Adipose tissue (tissue), 3 donors: Measurements from ENCODE around the gene ZMIZ1. TPM values are rescaled to one million over a fixed set of nuclear protein-coding genes. Genes with fewer than 3 reads are reported as not detected.
"Not testable (repeated sequence)": the region's sequence is repeated elsewhere in the genome, so short reads cannot be mapped to it uniquely, and the experiment has no call there.

Experiments
- H3K27ac ChIP-seq: one replicate; pipeline ENCODE4 v1.5.1; 2013; ENCODE audit warnings: low read depth, low read length
- WGBS, 3 donors: extraction: QIAGEN DNeasy Blood & Tissue Kit; methylation state at CpG; one replicate each; pipeline ENCODE4 v1.1.7; 2013; 5-methylcytosine and 5-hydroxymethylcytosine counted together
- polyA plus RNA-seq, 3 donors: library from polyadenylated mRNA; stranded (reverse); fragments of 200-250 nt; gene quantifications; one replicate each; pipeline ENCODE4 v1.2.3, GENCODE V29; 2013
- donor health status: healthy with polysubstance abuse.
- donor health status: Bipolar disorder and iron deficiency.
- donor health status: healthy.

The ZMIZ1 gene
- polyA plus RNA-seq, 3 donors, result 17.4 to 37.1 (median 26.1) TPM

- H3K27ac ChIP-seq, result no peak overlapping the region
- WGBS, 3 donors, result 90 to 93% (median 90%) methylated on average over 12 of the region's 12 CpGs
Observed at GRCh38 chr10:79029478-79030390, 39.0 kb upstream of the ZMIZ1 start.

- no peak overlapping the region for H3K27ac ChIP-seq
- 86 to 88% (median 87%) methylated on average over 1 of the region's 1 CpG for WGBS, 3 donors
Observed at GRCh38 chr10:79030705-79031104, 38.1 kb upstream of the ZMIZ1 start.

DNA sequence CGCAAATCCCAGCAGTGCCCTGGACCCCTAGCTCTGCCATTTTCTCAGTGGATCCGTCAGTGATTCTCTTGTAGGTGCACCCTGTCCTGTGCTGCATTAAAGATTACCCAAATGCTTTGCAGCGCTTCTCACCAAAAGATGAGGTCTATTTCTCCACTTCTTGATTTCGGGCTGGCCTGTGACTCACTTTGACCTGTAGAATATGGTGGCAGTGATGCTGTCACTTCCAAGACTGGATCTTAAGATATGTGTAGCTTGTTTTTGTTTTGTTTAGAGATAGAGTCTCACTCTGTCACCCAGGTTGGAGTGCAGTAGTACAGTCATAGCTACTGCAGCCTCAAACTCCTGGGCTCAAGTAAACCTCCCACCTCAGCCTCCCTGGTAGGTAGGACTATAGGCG, 37.0 kb upstream of the ZMIZ1 start:
- no peak overlapping the region for H3K27ac ChIP-seq
- 93 to 97% (median 96%) methylated on average over 5 of the region's 5 CpGs for WGBS, 3 donors

DNA sequence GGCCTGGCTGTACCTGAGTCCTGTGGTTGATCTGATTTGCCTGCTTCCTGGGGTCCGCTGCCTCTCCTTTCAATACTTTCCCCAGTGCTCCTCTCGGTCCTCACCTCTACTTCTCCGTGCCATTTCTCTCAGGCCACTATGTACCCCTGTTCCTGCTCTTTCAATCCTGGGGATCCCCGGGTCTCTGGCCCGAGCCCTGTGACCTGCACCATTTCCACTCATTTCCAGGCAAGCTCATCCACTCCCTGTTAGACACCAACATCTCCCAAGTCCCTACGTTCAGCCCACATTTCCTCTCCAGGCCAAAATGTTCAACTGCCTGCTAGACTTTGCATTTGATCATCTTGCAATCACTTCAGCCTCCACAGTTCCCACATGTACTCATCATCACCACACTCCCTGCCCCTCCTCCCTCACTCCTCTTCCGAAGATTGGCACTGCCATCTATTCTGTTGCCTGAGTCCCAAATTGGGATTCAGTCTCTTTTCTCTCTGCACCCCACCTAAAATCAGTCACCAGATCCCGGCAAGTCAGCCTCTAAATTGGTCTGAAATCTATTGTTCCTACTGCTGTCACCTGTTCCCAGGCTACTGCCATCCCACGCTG, 34.4 kb upstream of the ZMIZ1 start:
- 87 to 93% (median 90%) methylated on average over 9 of the region's 9 CpGs for WGBS, 3 donors
- no peak overlapping the region for H3K27ac ChIP-seq

DNA sequence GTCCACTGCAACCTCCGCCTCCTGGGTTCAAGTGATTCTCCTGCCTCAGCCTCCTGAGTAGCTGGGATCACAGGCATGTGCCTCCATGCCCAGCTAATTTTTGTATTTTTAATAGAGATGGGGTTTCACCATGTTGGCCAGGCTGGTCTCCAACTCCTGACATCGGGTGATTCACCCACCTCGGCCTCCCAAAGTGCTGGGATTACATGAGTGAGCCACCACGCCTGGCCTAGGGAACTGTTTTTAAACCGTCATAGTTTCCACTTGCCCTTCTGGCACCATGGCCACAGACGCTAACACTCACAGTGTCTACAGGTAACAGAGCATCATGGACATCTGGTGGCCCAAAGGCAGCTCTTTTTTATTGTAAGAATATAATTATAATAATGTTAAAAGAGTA, 32.4 kb upstream of the ZMIZ1 start:
- not testable (repeated sequence) for H3K27ac ChIP-seq
- 80 to 93% (median 87%) methylated on average over 6 of the region's 6 CpGs for WGBS, 3 donors

DNA sequence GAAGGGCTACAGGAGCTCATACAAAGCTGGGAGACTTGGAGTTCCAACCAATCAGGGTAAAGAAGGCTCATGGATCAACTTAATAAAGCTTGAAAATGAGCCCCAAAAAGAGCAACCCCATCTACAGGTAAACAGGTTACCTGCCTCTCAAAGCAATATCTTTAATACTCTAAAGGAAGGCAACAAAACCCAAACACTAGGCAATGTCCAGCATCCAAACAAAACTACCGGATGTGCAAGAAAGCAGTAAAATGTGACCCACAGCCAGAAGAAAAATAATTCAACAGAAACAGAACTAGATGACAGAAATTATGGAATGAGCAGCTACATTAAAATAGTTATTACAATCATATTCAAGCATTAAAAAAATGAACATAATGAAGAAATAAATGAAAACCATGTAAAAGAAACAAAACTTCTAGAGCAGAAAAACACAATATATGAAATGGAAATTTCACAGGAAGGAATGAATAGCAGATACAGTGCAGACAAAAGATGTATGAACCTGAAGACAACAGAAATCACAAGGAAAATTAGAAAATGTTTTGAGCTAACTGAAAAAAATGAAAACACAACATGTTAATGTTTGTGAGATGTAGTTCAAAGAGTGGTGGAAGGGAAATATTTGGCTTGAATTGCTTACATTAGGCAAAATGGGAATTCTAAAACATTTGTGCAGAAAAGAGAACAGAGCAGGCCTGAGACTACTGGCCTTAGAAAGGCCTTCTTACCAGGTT, 30.5 kb upstream of the ZMIZ1 start:
- 89 to 100% (median 93%) methylated on average over 1 of the region's 1 CpG for whole genome bisulfite sequencing, 3 donors
- no peak overlapping the region for H3K27ac ChIP-seq

GRCh38 chr10:79038841-79039201, 29.9 kb upstream of the ZMIZ1 start:
- no peak overlapping the region for H3K27ac ChIP-seq
- WGBS, 3 donors, result 82 to 84% (median 84%) methylated on average over 5 of the region's 5 CpGs

DNA sequence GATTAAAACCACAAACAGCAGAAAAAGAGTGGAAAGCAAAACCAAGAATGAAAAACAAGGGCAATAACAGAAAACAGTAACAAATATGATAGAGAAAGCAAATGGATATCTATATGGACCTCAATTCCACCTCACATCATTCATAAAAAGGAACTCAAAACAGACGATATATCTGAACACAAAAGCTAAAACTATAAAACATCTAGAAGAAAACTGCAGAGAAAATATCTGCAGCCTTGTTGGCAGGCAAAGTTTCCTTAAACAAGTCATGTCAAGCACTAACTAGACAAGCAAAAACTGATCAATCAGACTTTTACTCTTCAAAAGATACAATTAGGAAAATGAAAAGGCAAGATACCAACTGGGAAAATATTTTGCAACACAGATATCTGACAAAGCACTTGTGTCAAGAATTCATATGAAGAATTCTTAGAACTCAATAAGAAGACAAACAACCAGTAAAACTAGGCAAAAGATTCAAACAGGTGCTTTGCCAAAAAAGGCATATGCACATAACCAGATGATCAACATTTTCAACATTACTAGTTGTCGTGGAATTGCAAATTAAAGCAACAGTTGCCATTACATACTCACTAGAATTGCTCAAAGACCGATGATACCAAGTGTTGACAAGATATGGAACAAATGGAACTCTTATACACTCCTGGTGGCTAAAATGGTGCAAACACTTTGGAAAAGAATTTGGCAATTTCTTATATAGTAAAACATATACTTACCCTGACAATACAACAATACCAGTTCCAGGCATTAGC, 25.9 kb upstream of the ZMIZ1 start:
- WGBS, 3 donors, result 64 to 89% (median 80%) methylated on average over 3 of the region's 3 CpGs
- H3K27ac ChIP-seq, result no peak overlapping the region

DNA sequence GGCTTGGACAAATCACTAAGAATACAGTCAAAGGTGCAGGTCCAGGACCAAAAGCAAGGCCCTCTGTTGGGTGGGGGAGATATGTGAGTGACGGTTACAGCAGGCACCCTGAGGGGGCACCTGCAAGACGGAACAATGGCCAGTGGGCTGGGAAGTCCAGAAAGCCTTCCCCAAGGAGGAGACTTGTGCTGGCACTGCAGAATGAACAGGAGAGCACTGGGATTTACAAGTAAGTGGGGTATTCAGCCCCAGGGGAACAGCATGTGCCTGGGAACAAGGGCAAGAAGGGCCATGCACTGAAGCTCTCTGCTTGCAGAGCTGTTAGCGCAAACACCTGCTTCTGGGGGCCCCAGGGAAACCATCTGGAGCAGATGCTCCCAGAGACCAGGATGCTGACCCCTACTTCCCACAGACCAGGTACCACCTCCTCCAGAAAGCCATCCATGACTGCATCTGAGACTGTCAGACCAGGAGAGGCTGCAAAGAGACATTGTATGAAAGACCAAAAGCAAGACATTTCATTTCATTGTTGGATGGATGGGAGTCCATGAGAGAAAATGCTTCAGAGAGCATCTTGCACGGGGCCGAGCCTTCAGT, 24.6 kb upstream of the ZMIZ1 start:
- 97 to 98% (median 98%) methylated on average over 5 of the region's 5 CpGs for WGBS, 3 donors

DNA sequence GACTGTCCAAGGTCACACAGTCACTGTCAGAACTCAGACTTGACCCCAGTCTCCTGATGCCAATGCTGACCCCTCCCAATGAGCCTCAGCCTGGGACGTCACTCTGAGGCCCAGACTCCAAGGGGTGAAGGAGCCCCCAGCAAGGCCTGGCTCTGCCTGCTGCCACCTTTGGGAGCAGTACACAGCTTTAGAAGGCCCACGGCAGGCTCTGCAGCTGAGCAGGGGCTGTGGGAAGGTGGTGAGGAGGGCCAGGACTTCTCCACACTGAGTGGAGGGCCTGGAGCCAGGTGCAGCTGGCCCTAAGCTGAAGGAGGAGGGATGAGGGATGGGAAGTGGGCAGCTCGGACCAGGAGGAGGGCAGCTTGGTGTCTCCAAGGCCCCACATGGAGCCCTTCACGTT, 23.9 kb upstream of the ZMIZ1 start:
- no peak overlapping the region for H3K27ac ChIP-seq
- 87 to 89% (median 88%) methylated on average over 4 of the region's 4 CpGs for WGBS, 3 donors

More for the DNA sequence above, 24.6 kb upstream of the ZMIZ1 start:
- no peak overlapping the region for H3K27ac ChIP-seq

DNA sequence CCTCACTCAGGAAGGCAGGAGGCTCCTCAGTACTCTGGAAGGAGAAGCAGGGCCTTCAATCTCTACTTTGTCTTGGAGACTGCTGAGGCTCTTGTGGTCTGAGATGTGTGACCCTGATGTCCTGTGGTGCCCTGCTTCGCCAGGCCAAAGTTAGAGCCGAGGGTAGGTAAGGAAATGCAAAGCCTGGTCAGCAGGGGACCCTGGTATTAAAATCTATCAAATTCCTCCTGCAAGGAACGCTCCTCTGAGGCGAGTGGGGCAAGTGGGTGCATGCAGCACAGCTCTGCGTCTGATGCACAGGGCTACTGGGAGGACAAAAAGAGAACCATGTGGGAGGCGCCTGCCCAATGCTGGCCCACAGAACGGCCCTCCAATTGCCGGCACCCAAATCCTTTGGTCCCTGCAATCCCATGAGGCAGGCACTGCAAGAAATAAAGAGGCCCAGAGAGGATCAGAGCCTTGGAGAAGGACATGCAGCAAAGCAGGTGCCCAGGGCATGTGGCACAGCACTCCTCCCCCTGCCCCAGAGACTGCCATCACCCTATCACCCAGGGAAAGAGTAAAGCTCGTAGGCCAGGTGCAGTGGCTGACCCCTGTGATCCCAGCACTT, 23.1 kb upstream of the ZMIZ1 start:
- H3K27ac ChIP-seq, result no peak overlapping the region
- 81 to 86% (median 83%) methylated on average over 9 of the region's 9 CpGs for WGBS, 3 donors

- WGBS, 3 donors, result 57 to 95% (median 90%) methylated on average over 9 of the region's 9 CpGs
- H3K27ac ChIP-seq, result no peak overlapping the region
Observed at GRCh38 chr10:79046326-79046725, 22.4 kb upstream of the ZMIZ1 start.

DNA sequence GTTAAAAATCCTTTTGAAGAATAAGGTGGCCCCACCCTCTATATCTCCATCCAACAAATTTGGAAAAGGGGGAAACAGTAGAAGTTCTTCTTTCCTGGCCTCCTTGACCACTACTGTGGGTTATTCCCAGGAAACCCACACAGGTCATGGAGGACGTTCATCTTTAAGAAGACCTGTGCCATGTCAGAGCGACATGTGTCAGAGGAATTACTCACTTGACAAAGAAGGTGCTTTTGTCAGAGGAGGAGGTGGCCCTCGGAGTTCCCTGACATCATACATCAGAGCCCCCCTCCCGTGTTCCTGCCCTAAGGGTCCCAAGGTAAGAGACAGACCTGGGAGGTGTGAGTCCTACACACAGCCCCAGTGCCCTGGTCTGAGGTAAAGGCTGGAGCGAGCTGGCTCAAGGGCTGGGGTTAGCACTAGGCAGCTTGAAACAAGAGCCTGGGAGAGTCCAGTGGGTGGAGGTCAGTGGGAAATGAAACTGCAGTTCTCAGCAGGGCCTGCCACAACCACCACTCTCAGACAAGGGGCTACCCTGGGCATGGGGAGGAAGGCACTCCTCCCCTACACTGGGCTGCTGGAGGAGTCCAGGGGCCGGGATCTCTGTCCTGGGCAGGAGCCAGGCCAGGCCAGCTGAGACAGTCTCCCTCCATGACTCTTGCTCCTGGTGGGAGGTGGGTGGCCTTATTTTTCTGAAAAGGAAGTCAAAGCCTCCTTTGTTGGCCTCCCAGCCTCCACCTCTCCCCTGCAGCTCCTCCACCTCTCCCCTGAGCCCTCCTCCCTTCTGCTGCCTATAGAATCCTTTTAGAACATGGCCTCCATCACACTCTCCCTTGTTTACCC, 21.8 kb upstream of the ZMIZ1 start:
- WGBS, 3 donors, result 80 to 95% (median 83%) methylated on average over 6 of the region's 6 CpGs
- H3K27ac ChIP-seq, result no peak overlapping the region

GRCh38 chr10:79047584-79047874, 21.2 kb upstream of the ZMIZ1 start:
- no peak overlapping the region for H3K27ac ChIP-seq
- WGBS, 3 donors, result 80 to 92% (median 86%) methylated on average over 4 of the region's 4 CpGs

DNA sequence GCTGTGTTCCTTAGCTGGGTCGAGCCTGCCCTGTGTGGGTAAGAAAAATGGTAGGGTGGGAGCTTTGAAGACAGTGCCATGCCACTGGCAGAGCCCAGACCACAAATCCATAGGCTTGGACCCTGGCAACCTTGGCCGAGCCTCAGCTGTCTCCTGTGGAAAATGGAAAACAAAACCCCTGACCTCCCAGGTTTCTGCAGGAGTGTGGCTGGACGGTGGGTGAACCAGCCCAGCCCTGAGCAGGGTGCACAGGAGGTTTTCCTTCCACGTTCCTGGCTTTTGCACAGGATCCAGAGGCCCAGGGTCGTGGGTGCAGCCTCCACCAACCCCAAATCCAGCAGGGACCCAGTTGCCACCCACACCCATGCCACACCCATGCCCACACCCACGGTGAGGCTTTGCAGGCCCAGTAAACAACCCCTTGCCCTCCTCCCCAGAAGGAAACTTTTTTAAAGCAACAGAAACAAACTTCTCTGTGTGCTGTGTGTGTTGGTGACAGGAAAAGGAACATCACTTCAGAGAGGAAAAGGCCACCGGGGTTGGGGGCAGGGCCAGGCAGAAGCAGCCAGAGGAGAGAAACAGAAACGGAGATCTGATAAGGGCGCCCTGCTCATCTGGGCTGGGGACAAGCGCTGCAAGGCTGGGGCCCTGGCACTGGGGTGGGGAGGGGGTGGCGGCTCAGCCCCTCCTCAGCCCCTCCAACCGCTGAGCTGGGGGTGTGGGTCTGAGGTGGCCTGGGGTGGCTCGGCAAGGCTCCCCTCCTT, 20.7 kb upstream of the ZMIZ1 start:
- WGBS, 3 donors, result 38 to 66% (median 41%) methylated on average over 13 of the region's 13 CpGs
- no peak overlapping the region for H3K27ac ChIP-seq
